GM18907 (cell line): ENCODE measurements around the gene THY1.
"Not testable (repeated sequence)": the region's sequence is repeated elsewhere in the genome, so short reads cannot be mapped to it uniquely, and the experiment has no call there.

Source experiments
- ATAC-seq: cut with Tn5 transposase; IDR thresholded peaks from one replicate; pipeline ENCODE4 v1.9.1; 2021; ENCODE audit warnings: mild to moderate bottlenecking, moderate library complexity; ENCODE audit not compliant: unreplicated experiment

The THY1 gene

GRCh38 chr11:119419834-119420492 lies 3.0 kb downstream of the THY1 start:
- no peak for ATAC-seq

DNA sequence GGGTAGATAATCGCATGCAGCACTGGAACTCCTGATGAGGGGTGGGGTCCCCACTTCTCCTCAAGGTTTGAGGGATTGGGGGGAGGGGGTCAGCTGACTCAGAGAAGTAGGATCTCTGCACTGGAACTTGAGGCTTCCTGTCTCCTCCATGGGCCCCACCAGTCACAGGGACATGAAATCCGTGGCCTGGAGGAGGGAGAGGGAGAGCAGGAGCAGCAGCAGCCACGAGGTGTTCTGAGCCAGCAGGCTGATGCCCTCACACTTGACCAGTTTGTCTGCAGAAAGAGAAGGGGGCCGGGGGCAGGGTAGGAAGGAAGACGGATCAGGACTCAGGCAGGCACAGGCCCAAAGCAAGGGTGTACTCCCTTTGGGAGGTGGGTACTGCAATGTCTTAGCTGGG lies 3.7 kb downstream of the THY1 start:
- no peak for ATAC-seq

- ATAC-seq = no peak
These were observed 4.2 kb downstream of the THY1 start for GRCh38 chr11:119418759-119419158.

- ATAC-seq = no peak
These were observed 5.0 kb downstream of the THY1 start for GRCh38 chr11:119417726-119418540.

GRCh38 chr11:119416606-119417580 lies 6.1 kb downstream of the THY1 start:
- no peak for ATAC-seq

GRCh38 chr11:119415966-119416365 lies 7.0 kb downstream of the THY1 start:
- no peak for ATAC-seq

DNA sequence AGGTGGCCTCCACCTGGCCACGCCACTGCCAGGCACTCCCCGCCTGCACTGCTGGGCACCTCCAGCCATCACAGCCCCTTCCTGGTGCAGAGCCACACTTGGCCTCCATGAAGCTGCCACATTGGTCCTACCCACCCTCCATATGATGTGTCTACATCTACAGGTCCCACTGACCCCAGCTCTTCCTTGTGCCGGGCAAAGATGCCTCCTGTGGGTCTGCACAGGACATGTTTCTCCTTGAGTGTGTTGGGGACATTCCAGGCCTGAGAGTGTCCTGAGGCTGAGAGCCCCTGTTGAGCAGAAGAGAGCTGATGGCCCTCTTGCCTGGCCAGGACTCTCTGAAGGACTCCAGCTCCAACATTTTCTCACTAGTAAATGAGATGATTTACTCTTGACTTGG lies 7.5 kb downstream of the THY1 start:
- ATAC-seq = no peak

DNA sequence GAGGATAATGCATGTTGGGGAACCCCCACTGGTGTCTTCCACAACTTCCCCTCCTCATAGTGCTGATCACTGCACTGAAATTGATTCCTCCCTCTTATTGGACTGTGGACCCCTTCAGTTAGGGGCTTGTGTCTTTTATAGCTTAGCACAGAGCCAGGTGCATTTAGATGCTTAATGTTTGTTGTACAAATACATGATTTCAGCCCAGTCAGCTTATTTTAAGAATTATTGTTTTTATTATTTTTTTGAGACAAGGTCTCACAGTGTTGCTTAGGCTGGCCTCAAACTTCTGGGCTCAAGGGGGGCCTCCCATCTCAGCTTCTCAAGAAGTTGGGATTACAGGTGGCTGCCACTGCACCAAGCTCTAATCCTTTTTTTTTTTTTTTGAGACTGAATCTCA lies 8.2 kb downstream of the THY1 start:
- ATAC-seq = no peak

GRCh38 chr11:119414321-119414720 lies 8.7 kb downstream of the THY1 start:
- no peak for ATAC-seq

DNA sequence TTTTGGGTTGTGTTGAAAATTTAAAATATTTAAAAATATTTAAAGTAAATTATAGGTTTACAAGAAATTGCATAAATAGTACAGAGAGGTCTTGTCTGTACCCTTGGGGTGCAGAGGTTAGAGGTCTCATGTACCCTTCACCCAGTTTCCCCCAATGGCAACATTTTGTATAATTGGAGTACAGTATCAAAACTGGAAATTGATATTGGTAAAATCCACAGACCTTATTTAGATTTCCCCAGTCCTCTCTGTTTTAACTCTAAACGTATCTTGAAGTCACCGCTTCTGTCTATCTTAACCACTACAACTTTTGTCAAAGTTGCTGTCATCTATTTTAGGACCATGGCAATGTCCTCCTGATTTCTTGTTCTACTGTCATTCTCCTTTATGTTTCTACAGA lies 10.9 kb downstream of the THY1 start:
- ATAC-seq = no peak

DNA sequence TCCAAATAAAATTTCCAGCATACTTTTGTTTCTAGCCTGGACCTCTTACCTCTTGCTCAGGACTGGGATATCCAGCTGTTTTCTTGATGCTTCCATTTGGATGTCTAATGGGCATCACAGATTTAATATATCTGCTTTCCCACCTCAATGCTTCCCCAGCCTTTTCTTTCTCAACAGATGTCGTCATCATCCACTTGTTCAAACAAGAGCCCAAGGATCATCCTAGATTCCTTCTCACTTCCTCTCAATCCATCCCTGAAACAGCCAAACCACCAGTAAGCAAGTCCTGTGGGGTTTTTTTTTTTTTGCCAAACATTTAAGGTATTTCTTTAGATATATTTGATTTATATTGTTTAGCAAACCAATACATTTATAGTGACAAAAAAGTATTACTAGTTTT lies 12.5 kb downstream of the THY1 start:
- no peak for ATAC-seq

DNA sequence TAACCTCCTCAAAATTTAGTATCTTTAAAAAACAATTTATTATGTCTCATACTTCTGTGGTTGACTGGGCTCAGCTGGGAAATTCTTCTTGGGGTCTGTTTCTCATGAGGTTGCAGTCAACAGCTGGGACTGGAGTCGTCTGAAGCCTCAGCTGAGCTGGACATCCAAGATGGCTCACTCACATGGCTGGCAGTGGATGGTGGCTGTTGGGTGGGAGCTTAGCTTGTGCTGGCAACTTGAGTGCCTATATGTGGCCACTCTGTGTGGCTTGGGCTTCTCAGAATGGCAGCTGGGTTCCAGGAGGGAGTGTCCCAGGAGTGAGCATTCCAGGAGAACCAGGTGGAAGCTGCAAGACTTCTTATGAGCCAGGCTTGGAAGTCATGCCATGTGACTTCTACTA lies 13.2 kb downstream of the THY1 start:
- ATAC-seq = no peak

- ATAC-seq = no peak
These were observed 17.0 kb downstream of the THY1 start for GRCh38 chr11:119406005-119406404.

DNA sequence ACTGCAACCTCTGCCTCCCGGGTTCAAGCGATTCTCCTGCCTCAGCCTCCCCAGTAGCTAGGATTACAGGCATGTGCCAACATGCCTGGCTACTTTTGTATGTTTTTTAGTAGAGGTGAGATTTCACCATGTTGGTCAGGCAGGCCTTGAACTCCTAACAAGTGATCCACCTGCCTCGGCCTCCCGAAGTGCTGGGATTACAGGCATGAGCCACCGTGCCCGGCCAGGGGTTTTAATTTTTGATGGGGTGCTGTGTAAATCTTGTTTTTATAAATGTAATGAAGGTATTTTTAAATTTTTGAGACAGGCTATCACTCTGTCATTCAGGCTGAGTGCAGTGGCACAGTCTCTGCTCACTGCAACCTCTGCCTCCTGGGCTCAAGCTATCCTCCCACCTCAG lies 17.5 kb downstream of the THY1 start:
- ATAC-seq = not testable (repeated sequence)

- no peak for ATAC-seq
These were observed 18.1 kb downstream of the THY1 start for GRCh38 chr11:119404872-119405271.

GRCh38 chr11:119403021-119403420 lies 20.0 kb downstream of the THY1 start:
- no peak for ATAC-seq

GRCh38 chr11:119402470-119402869 lies 20.5 kb downstream of the THY1 start:
- ATAC-seq = no peak

GRCh38 chr11:119400860-119401259 lies 22.1 kb downstream of the THY1 start:
- no peak for ATAC-seq

DNA sequence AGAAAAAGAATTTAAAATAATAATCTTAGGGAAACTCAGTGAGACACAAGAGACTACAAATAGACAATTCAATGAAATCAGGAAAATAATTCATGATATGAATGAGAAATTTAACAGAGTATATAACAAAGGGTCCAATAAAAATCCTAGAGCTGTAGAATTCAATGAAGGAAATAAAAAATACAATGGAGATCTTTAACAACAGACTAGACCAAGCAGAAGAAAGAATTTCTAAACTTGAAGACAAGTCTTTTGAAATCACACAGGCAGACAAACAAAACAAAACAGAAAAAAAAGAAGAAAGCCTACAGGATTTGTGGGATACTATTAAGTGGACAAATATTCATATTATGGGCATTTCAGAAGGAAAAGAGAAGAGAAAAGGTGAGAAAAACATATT lies 25.2 kb downstream of the THY1 start:
- ATAC-seq = no peak

- no peak for ATAC-seq
These were observed 26.1 kb downstream of the THY1 start for GRCh38 chr11:119396835-119397234.

GRCh38 chr11:119391275-119391674 lies 31.7 kb downstream of the THY1 start:
- ATAC-seq = no peak
